Measurements from ENCODE around the gene RAD51B.

Gene RAD51B

GRCh38 chr14:68512088-68512487 is 692.5 kb downstream of the RAD51B start:
- TF ChIP-seq, protein P1, sequence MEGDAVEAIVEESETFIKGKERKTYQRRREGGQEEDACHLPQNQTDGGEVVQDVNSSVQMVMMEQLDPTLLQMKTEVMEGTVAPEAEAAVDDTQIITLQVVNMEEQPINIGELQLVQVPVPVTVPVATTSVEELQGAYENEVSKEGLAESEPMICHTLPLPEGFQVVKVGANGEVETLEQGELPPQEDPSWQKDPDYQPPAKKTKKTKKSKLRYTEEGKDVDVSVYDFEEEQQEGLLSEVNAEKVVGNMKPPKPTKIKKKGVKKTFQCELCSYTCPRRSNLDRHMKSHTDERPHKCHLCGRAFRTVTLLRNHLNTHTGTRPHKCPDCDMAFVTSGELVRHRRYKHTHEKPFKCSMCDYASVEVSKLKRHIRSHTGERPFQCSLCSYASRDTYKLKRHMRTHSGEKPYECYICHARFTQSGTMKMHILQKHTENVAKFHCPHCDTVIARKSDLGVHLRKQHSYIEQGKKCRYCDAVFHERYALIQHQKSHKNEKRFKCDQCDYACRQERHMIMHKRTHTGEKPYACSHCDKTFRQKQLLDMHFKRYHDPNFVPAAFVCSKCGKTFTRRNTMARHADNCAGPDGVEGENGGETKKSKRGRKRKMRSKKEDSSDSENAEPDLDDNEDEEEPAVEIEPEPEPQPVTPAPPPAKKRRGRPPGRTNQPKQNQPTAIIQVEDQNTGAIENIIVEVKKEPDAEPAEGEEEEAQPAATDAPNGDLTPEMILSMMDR (IDR thresholded peaks at IDR 0.05) = no peak

GRCh38 chr14:68513137-68513536 is 693.6 kb downstream of the RAD51B start:
- TF ChIP-seq, protein P1 (IDR thresholded peaks at IDR 0.05) = no peak

DNA sequence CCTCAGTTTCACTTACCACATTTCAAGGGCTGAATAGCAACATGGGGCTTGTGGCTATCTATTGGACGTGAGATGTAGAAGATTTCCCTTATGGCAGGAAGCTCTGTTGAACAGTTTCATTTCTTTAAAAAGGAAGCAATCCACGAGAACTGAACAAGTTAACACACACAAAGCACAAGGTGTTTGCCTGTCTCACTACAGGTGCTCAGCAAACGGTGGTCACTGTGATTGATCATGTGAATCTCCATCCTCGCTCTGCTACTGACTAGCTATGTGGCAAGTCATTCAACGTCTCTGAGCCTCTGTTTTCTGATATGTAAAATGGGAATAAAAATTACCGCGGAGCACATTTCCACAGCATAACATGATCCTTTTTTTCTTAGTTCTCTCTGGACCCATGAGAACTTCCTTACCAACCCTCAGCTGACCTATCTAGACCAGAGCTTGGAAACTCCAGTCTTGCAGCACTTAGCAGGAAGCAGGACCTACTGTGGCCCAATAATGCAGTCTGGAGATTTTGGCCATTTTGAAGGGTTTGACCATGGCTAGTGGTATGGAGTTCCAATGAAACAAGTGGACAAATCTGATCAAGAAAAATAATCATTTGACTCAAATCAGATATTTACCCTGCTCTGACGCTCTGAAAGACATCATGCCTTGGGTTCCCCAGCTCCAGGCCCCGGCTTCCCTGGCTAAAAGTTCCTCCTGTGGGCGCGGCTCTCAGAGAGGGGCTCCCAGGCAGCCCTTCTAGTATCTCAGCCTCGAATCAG is 694.4 kb downstream of the RAD51B start:
- TF ChIP-seq, protein P1 (IDR thresholded peaks at IDR 0.05) = no peak

DNA sequence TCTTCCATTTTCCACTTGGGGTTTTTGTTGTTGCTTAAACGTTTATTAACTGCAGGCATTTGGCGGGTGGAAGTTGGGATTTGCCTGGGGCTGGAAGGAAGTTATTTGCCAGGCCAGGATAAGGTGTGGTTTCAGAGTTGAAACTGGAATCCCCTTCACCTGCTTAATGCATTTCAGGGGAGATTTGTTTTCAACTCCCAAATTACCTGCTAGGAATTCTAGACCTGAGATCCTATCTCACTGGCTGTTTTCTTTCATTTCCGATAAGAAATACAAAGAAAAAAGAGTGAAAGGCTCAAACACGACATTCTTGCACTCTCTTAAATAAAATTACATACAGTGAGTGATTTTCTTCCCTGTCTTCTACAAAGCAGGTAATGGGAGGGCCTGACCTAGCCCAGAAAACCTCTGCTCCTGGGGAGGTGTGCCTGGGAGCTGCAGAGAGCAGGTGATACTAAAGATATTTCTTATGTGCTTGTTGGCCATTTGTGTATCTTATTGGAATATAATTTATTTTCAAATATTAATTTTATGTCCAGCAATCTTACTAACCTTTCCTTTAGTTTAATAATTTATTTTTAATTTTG is 695.1 kb downstream of the RAD51B start:
- TF ChIP-seq, protein P1 (IDR thresholded peaks at IDR 0.05) = no peak

GRCh38 chr14:68516342-68516741 is 696.8 kb downstream of the RAD51B start:
- TF ChIP-seq, protein P1 (IDR thresholded peaks at IDR 0.05) = no peak

DNA sequence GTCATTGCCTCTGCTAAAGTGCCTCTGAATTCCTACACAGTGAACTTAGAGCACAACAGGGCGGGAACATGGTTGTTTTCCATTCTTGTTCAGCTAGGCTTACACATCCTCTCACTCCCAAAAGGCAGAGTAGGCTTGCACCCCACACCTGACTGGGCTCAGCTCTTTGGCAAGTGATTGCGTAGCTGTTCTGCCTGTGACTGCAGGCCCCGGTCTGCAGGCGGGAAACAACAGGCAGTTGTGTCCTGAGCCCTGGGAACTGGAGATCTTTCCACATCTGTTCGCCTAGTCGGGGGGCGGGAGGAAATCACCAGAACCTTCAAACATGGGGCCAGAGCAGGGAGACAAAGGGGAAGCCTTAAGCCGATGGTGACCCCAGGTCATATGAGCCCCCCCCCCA is 698.6 kb downstream of the RAD51B start:
- TF ChIP-seq, protein P1 (IDR thresholded peaks at IDR 0.05) = no peak

- TF ChIP-seq, protein P1 (IDR thresholded peaks at IDR 0.05) = no peak
These were observed 699.4 kb downstream of the RAD51B start for GRCh38 chr14:68518761-68519670.
